HUES48 (cell line): ENCODE results near the gene GMCL1.

Experiments
- H3K27ac ChIP-seq: one replicate; pipeline ENCODE4 v1.7.0; 2013; ENCODE audit warnings: low read depth, low read length, inconsistent platforms
- H3K27me3 ChIP-seq: 2 replicates; pipeline ENCODE4 v1.6.1; 2013; ENCODE audit warnings: mild to moderate bottlenecking, low read length; ENCODE audit not compliant: control insufficient read depth, insufficient read depth
- H3K36me3 ChIP-seq: 2 replicates; pipeline ENCODE4 v1.6.1; 2013; ENCODE audit warnings: low read length; ENCODE audit not compliant: control insufficient read depth, insufficient read depth
- H3K4me1 ChIP-seq: 2 replicates; pipeline ENCODE4 v1.6.1; 2013; ENCODE audit warnings: mild to moderate bottlenecking, low read length; ENCODE audit not compliant: control insufficient read depth, insufficient read depth
- H3K4me3 ChIP-seq: 2 replicates; pipeline ENCODE4 v1.5.1; 2013; ENCODE audit warnings: mild to moderate bottlenecking, low read depth, low read length
- H3K9ac ChIP-seq: 2 replicates; pipeline ENCODE4 v1.6.1; 2013; ENCODE audit warnings: mild to moderate bottlenecking, low read depth, low read length, moderate library complexity
- H3K9me3 ChIP-seq: 2 replicates; pipeline ENCODE4 v1.6.1; 2013; ENCODE audit warnings: low read length; ENCODE audit not compliant: control insufficient read depth, insufficient read depth

The GMCL1 gene

GRCh38 chr2:69907216-69907615, 77.8 kb downstream of the GMCL1 start:
- Histone ChIP-seq H3K27ac (no peak overlapping the region), H3K9ac (no peak overlapping the region), H3K9me3 (no peaks in the 10 kb centered on the region), H3K27me3 (no peaks in the 10 kb centered on the region), H3K36me3 (peaks cover 62% of the 10 kb centered on the region), H3K4me1 (no peaks in the 10 kb centered on the region), H3K4me3 (no peak overlapping the region)

GRCh38 chr2:69911985-69912563, 82.6 kb downstream of the GMCL1 start:
- H3K36me3 ChIP-seq, result peaks cover 28% of the 10 kb centered on the region
- H3K4me1 ChIP-seq, result no peaks in the 10 kb centered on the region
- H3K9ac ChIP-seq, result no peak overlapping the region
- no peaks in the 10 kb centered on the region for H3K9me3 ChIP-seq
- no peak overlapping the region for H3K4me3 ChIP-seq
- H3K27me3 ChIP-seq, result no peaks in the 10 kb centered on the region
- H3K27ac ChIP-seq, result no peak overlapping the region

- H3K4me1 ChIP-seq, result no peaks in the 10 kb centered on the region
- H3K27ac ChIP-seq, result peak overlapping the region; percentile 99
- H3K9ac ChIP-seq, result peak overlapping the region; percentile 96
- no peaks in the 10 kb centered on the region for H3K27me3 ChIP-seq
- no peaks in the 10 kb centered on the region for H3K9me3 ChIP-seq
- peak overlapping the region; percentile 78 for H3K4me3 ChIP-seq
- H3K36me3 ChIP-seq, result peaks cover 11% of the 10 kb centered on the region
Measured at GRCh38 chr2:69914164-69914949, 84.9 kb downstream of the GMCL1 start.

- no peaks in the 10 kb centered on the region for H3K9me3 ChIP-seq
- no peaks in the 10 kb centered on the region for H3K27me3 ChIP-seq
- peaks cover 5% of the 10 kb centered on the region; the same call in 1 of the 2 replicates for H3K36me3 ChIP-seq
- peak within 1 kb of the TSS; percentile 78 for H3K4me3 ChIP-seq
- peak within 1 kb of the TSS; percentile 96 for H3K9ac ChIP-seq
- no peaks in the 10 kb centered on the region for H3K4me1 ChIP-seq
- H3K27ac ChIP-seq, result peak within 1 kb of the TSS; percentile 99
Measured at GRCh38 chr2:69914950-69915945, 85.8 kb downstream of the GMCL1 start, which contains the start of gene MXD1. Gene MXD1 (plus strand): TSS chr2:69915109. CDS start chr2:69915331, 222 bp downstream.

GRCh38 chr2:69916106-69916505, 86.6 kb downstream of the GMCL1 start:
- H3K27ac ChIP-seq, result no peak overlapping the region
- no peaks in the 10 kb centered on the region for H3K4me1 ChIP-seq
- H3K9me3 ChIP-seq, result no peaks in the 10 kb centered on the region
- no peak overlapping the region for H3K9ac ChIP-seq
- peaks cover 5% of the 10 kb centered on the region; the same call in 1 of the 2 replicates for H3K36me3 ChIP-seq
- H3K4me3 ChIP-seq, result peak overlapping the region; percentile 78
- no peaks in the 10 kb centered on the region for H3K27me3 ChIP-seq

GRCh38 chr2:69917852-69918251, 88.4 kb downstream of the GMCL1 start:
- H3K4me1 ChIP-seq, result no peaks in the 10 kb centered on the region
- H3K36me3 ChIP-seq, result peaks cover 5% of the 10 kb centered on the region; the same call in 1 of the 2 replicates
- H3K4me3 ChIP-seq, result no peak overlapping the region
- no peaks in the 10 kb centered on the region for H3K27me3 ChIP-seq
- no peaks in the 10 kb centered on the region for H3K9me3 ChIP-seq
- H3K9ac ChIP-seq, result no peak overlapping the region
- no peak overlapping the region for H3K27ac ChIP-seq

- H3K4me3 ChIP-seq, result no peak overlapping the region
- H3K36me3 ChIP-seq, result no peaks in the 10 kb centered on the region
- no peaks in the 10 kb centered on the region for H3K9me3 ChIP-seq
- no peaks in the 10 kb centered on the region for H3K4me1 ChIP-seq
- no peak overlapping the region for H3K9ac ChIP-seq
- H3K27ac ChIP-seq, result no peak overlapping the region
- H3K27me3 ChIP-seq, result no peaks in the 10 kb centered on the region
Measured at GRCh38 chr2:69918401-69918800, 88.9 kb downstream of the GMCL1 start.

- Histone ChIP-seq H3K27me3 (no peaks in the 10 kb centered on the region), H3K4me3 (no peak overlapping the region), H3K27ac (no peak overlapping the region), H3K9me3 (no peaks in the 10 kb centered on the region), H3K9ac (no peak overlapping the region), H3K4me1 (no peaks in the 10 kb centered on the region), H3K36me3 (no peaks in the 10 kb centered on the region)
Measured at GRCh38 chr2:69923116-69923515, 93.7 kb downstream of the GMCL1 start.

- no peaks in the 10 kb centered on the region for H3K27me3 ChIP-seq
- H3K9ac ChIP-seq, result no peak overlapping the region
- H3K27ac ChIP-seq, result no peak overlapping the region
- no peaks in the 10 kb centered on the region for H3K9me3 ChIP-seq
- H3K4me3 ChIP-seq, result no peak overlapping the region
- H3K36me3 ChIP-seq, result no peaks in the 10 kb centered on the region
- H3K4me1 ChIP-seq, result no peaks in the 10 kb centered on the region
Measured at GRCh38 chr2:69926849-69927515, 97.5 kb downstream of the GMCL1 start.
